ENCODE results near the gene TMEM18. TPM values are rescaled to one million over a fixed set of nuclear protein-coding genes. Genes with fewer than 3 reads are reported as not detected.

The TMEM18 gene
- total RNA-seq, 4 donors from 2014 or later = 10.8 to 49.7 (median 34.3) TPM

- intact Hi-C loops (cut with DNase I; ENCODE audit: low total_unique reads) = no loop called here
- no peaks in the 10 kb centered on the region for H3K4me1 ChIP-seq
- H3K27ac ChIP-seq = no peak overlapping the region
- TF ChIP-seq CTCF (IDR thresholded peaks at IDR 0.05) (no peak), POLR2A (IDR thresholded peaks at IDR 0.05) (no peak)
- H3K36me3 ChIP-seq = no peaks in the 10 kb centered on the region
- H3K4me3 ChIP-seq = no peak overlapping the region
- no peaks in the 10 kb centered on the region for H3K27me3 ChIP-seq
- no peak for DNase-seq
- H3K9me3 ChIP-seq = no peaks in the 10 kb centered on the region
These were observed 46.5 kb downstream of the TMEM18 start for GRCh38 chr2:630451-631320.

- Histone ChIP-seq H3K27ac (no peak overlapping the region), H3K36me3 (no peaks in the 10 kb centered on the region), H3K4me3 (no peak overlapping the region), H3K9me3 (no peaks in the 10 kb centered on the region), H3K4me1 (no peaks in the 10 kb centered on the region), H3K27me3 (no peaks in the 10 kb centered on the region)
- intact Hi-C loops (cut with DNase I; ENCODE audit: low total_unique reads) = no loop called here
- TF ChIP-seq POLR2A (IDR thresholded peaks at IDR 0.05) (no peak), CTCF (IDR thresholded peaks at IDR 0.05) (no peak)
- no peak for DNase-seq
These were observed 47.2 kb downstream of the TMEM18 start for GRCh38 chr2:629961-630360.

GRCh38 chr2:628651-629050, 48.6 kb downstream of the TMEM18 start:
- H3K4me3 ChIP-seq = no peak overlapping the region
- no peaks in the 10 kb centered on the region for H3K36me3 ChIP-seq
- no peaks in the 10 kb centered on the region for H3K9me3 ChIP-seq
- no peaks in the 10 kb centered on the region for H3K27me3 ChIP-seq
- intact Hi-C loops (cut with DNase I; ENCODE audit: low total_unique reads) = no loop called here
- H3K27ac ChIP-seq = no peak overlapping the region
- TF ChIP-seq POLR2A (IDR thresholded peaks at IDR 0.05) (no peak), CTCF (IDR thresholded peaks at IDR 0.05) (no peak)
- DNase-seq = no peak
- H3K4me1 ChIP-seq = no peaks in the 10 kb centered on the region

GRCh38 chr2:627926-628560, 49.2 kb downstream of the TMEM18 start:
- H3K4me3 ChIP-seq = no peak overlapping the region
- no peaks in the 10 kb centered on the region for H3K4me1 ChIP-seq
- H3K27ac ChIP-seq = no peak overlapping the region
- H3K36me3 ChIP-seq = no peaks in the 10 kb centered on the region
- DNase-seq = no peak
- no peaks in the 10 kb centered on the region for H3K27me3 ChIP-seq
- intact Hi-C loops (cut with DNase I; ENCODE audit: low total_unique reads) = no loop called here
- no peaks in the 10 kb centered on the region for H3K9me3 ChIP-seq
- no peak for TF ChIP-seq POLR2A (IDR thresholded peaks at IDR 0.05)
- no peak for TF ChIP-seq CTCF (IDR thresholded peaks at IDR 0.05)

GRCh38 chr2:627340-627709, 49.9 kb downstream of the TMEM18 start:
- H3K4me1 ChIP-seq = no peaks in the 10 kb centered on the region
- no peaks in the 10 kb centered on the region for H3K9me3 ChIP-seq
- DNase-seq = no peak
- intact Hi-C loops (cut with DNase I; ENCODE audit: low total_unique reads) = no loop called here
- no peaks in the 10 kb centered on the region for H3K27me3 ChIP-seq
- TF ChIP-seq POLR2A (IDR thresholded peaks at IDR 0.05) = no peak
- TF ChIP-seq CTCF (IDR thresholded peaks at IDR 0.05) = no peak
- no peak overlapping the region for H3K27ac ChIP-seq
- H3K4me3 ChIP-seq = no peak overlapping the region
- no peaks in the 10 kb centered on the region for H3K36me3 ChIP-seq
